ENCODE measurements around the gene TASP1. TPM values are rescaled to one million over a fixed set of nuclear protein-coding genes. Genes with fewer than 3 reads are reported as not detected.
A peak's percentile ranks its signal among the peaks of the same experiment; 100 is the strongest.

TASP1 gene
- total RNA-seq, 4 donors from 2014 or later, result 1.7 to 4.2 (median 2.7) TPM

DNA sequence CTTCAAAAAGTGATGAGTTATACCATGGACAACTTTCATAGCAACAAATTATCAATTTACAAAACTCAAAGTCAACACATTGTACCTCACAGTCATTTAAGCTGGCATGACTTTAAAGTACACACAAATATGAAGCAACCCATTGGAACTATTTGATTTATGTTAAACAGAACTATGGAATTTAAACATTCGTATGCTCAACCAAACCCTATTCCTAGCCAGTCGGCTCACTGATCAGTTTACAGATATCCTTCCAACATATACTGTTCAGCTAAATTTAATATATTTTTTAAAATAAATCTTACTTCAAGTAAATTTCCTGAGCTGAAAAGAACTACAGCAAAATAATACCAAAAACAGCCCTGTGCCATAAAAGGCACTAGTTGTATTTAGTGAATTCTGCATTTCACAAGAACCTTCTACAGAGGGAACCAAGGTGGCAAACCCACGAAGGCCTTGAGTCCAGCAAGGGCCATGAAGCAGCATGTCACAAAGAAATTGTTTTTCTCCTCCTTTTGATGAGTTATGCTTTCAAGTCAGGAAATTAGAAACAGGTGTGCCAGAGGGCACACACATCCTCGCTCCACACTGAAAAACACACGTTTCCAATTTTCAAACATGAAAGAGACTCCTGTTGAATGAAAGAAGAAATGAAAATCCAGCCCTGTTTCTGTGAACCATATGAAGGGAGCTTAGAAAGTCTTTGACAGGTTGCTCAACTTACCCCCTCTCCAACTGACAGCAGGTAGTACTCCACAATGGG is 122.8 kb downstream of the TASP1 start:
- Histone ChIP-seq H3K27me3 (no peaks in the 10 kb centered on the region), H3K4me3 (no peak overlapping the region), H3K4me1 (no peaks in the 10 kb centered on the region), H3K9me3 (no peaks in the 10 kb centered on the region), H3K36me3 (no peaks in the 10 kb centered on the region), H3K27ac (no peak overlapping the region)
- intact Hi-C loops (cut with DNase I; ENCODE audit: low total_unique reads) (no loop called here), in situ Hi-C loops (cut with MboI; ENCODE audit: low sequenced_read_pairs in 4 of 4) (no loop called here)
- TF ChIP-seq POLR2A (IDR thresholded peaks at IDR 0.05), result no peak
- no peak for TF ChIP-seq CTCF (IDR thresholded peaks at IDR 0.05 in 4 of 5, conservative IDR thresholded peaks at IDR 0.05 in 1 of 5)
- no peak for DNase-seq
- ATAC-seq, result no peak

- ATAC-seq, result no peak
- in situ Hi-C loops (cut with MboI; ENCODE audit: low sequenced_read_pairs in 4 of 4) (no loop called here), intact Hi-C loops (cut with DNase I; ENCODE audit: low total_unique reads) (no loop called here)
- no peak for DNase-seq
- no peaks in the 10 kb centered on the region for H3K27me3 ChIP-seq
- H3K27ac ChIP-seq, result no peak overlapping the region
- no peaks in the 10 kb centered on the region for H3K9me3 ChIP-seq
- no peaks in the 10 kb centered on the region for H3K4me1 ChIP-seq
- TF ChIP-seq POLR2A (IDR thresholded peaks at IDR 0.05) (no peak), CTCF (IDR thresholded peaks at IDR 0.05 in 4 of 5, conservative IDR thresholded peaks at IDR 0.05 in 1 of 5) (no peak)
- no peak overlapping the region for H3K4me3 ChIP-seq
- H3K36me3 ChIP-seq, result no peaks in the 10 kb centered on the region
These were observed 123.4 kb downstream of the TASP1 start for GRCh38 chr20:13515291-13515690.

- Histone ChIP-seq H3K9me3 (peaks cover 0 to 7% (median 0%) of the 10 kb centered on the region in 3 donors), H3K27me3 (no peaks in the 10 kb centered on the region), H3K4me3 (no peak overlapping the region), H3K27ac (no peak overlapping the region), H3K36me3 (no peaks in the 10 kb centered on the region), H3K4me1 (no peaks in the 10 kb centered on the region)
- in situ Hi-C loops (cut with MboI; ENCODE audit: low sequenced_read_pairs in 4 of 4) (no loop called here), intact Hi-C loops (cut with DNase I; ENCODE audit: low total_unique reads) (no loop called here)
- TF ChIP-seq CTCF (IDR thresholded peaks at IDR 0.05 in 4 of 5, conservative IDR thresholded peaks at IDR 0.05 in 1 of 5) (no peak), POLR2A (IDR thresholded peaks at IDR 0.05) (no peak)
- peak; percentile 13 to 59 for DNase-seq
- peak in 1 of 2 donors; percentile 72 for ATAC-seq
These were observed 127.8 kb downstream of the TASP1 start for GRCh38 chr20:13510837-13511488.

GRCh38 chr20:13507646-13508045 is 131.1 kb downstream of the TASP1 start:
- ATAC-seq, result no peak
- in situ Hi-C loops (cut with MboI; ENCODE audit: low sequenced_read_pairs in 4 of 4), result no loop called here
- no peak overlapping the region for H3K4me3 ChIP-seq
- DNase-seq, result no peak
- H3K4me1 ChIP-seq, result no peaks in the 10 kb centered on the region
- H3K27me3 ChIP-seq, result no peaks in the 10 kb centered on the region
- H3K9me3 ChIP-seq, result peaks cover 0 to 7% (median 0%) of the 10 kb centered on the region in 3 donors
- TF ChIP-seq POLR2A (IDR thresholded peaks at IDR 0.05), result no peak
- no peak for TF ChIP-seq CTCF (IDR thresholded peaks at IDR 0.05 in 4 of 5, conservative IDR thresholded peaks at IDR 0.05 in 1 of 5)
- H3K27ac ChIP-seq, result no peak overlapping the region
- no peaks in the 10 kb centered on the region for H3K36me3 ChIP-seq
- intact Hi-C loops (cut with DNase I; ENCODE audit: low total_unique reads), result no loop called here

Data from gastrocnemius medialis (tissue), 4 donors.